ENCODE results near the gene SINHCAF. TPM values are rescaled to one million over a fixed set of nuclear protein-coding genes. Genes with fewer than 3 reads are reported as not detected.

The SINHCAF gene
- total RNA-seq, 4 donors from 2014 or later: 24.0 to 111 (median 55.2) TPM

DNA sequence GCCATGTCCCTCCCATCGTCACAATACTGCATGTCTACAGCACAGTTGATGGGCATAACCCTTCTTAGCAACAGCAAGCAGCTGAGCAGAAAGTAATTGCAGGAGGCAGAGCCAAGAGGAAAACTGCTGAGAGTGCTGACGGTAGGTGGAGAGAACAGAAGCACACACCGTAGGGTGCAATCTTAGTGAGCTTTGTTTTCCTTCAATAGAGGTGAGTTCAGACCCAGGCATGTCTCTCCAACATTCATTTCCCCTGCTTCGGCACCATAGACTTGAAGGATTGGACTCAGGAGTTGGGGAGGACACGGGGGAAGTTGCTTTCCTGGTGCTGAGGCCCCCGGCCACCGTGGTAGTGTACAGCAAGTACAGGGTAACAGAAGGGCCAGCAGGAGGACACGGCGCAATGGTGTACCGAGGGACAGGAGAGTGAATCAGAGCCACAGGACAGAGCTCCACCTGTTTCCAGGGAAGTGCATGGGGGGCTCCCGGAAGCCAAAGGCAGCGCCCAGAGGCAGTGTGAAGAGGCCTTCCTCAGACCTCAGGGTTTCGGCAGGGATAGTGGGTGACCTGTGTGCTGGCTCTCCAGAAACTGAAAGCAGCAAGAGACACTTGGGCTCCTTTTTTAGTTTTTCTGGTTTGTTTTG, 36.3 kb upstream of the SINHCAF start:
- Histone ChIP-seq H3K36me3 (no peaks in the 10 kb centered on the region), H3K27ac (no peak overlapping the region), H3K4me3 (replicated peaks in 1 of 3) (no peak overlapping the region), H3K9me3 (no peaks in the 10 kb centered on the region), H3K4me1 (peaks cover 0 to 10% of the 10 kb centered on the region in 2 donors), H3K27me3 (no peaks in the 10 kb centered on the region)
- DNase-seq: peak in 1 of 2 donors; percentile 5
- 36 to 39% methylated on average over 13 of the region's 13 CpGs for WGBS, 2 donors
- intact Hi-C loops (cut with DNase I): no loop called here
- TF ChIP-seq POLR2A (IDR thresholded peaks at IDR 0.05) (no peak), CTCF (IDR thresholded peaks at IDR 0.05) (no peak)

DNA sequence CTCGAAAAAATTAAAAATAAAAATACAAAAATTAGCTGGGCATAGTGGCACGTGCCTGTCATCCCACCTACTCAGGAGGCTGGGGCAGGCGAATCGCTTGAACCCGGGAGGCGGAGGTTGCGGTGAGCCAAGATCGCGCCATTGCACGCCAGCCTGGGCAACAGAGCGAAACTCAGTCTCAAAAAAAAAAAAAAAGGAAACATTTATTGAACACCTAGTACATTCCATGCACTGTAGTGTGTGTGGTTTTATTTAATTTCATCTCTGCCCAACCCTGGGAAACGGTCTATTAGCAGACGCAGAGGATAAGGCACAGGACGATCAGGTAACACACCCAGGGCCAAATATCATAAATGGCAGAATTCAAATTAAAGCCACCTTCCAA, 35.8 kb upstream of the SINHCAF start:
- H3K4me3 ChIP-seq (replicated peaks in 1 of 3): no peak overlapping the region
- peaks cover 0 to 10% of the 10 kb centered on the region in 2 donors for H3K4me1 ChIP-seq
- no peaks in the 10 kb centered on the region for H3K27me3 ChIP-seq
- H3K9me3 ChIP-seq: no peaks in the 10 kb centered on the region
- H3K36me3 ChIP-seq: no peaks in the 10 kb centered on the region
- H3K27ac ChIP-seq: no peak overlapping the region
- intact Hi-C loops (cut with DNase I): no loop called here
- WGBS, 2 donors: 89 to 96% methylated on average over 14 of the region's 14 CpGs
- TF ChIP-seq CTCF (IDR thresholded peaks at IDR 0.05) (no peak), POLR2A (IDR thresholded peaks at IDR 0.05) (no peak)
- DNase-seq: no peak

DNA sequence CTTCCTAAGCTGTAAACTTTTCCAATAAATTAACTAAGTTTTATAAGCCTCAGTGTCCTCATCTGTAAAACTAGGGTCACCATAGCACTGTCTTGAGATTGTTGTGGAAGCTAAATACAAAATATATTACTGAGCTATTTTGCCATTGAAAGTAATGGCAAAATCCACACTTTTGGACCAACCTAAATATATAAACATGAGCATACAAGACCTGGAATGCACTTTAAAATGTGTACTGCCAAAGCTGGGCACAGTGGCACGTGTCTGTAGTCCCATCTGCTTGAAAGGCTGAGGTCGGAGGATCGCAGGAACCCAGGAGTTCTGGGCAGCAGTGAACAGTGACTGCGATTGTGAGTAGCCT, 29.8 kb upstream of the SINHCAF start:
- Histone ChIP-seq H3K9me3 (no peaks in the 10 kb centered on the region), H3K4me3 (replicated peaks in 1 of 3) (no peak overlapping the region), H3K27ac (no peak overlapping the region), H3K4me1 (no peaks in the 10 kb centered on the region), H3K36me3 (no peaks in the 10 kb centered on the region), H3K27me3 (no peaks in the 10 kb centered on the region)
- WGBS, 2 donors: 66 to 78% methylated on average over 4 of the region's 4 CpGs
- TF ChIP-seq POLR2A (IDR thresholded peaks at IDR 0.05) (no peak), CTCF (IDR thresholded peaks at IDR 0.05) (no peak)
- intact Hi-C loops (cut with DNase I): no loop called here
- DNase-seq: no peak

GRCh38 chr12:31353750-31354708, 28.1 kb upstream of the SINHCAF start:
- H3K27ac ChIP-seq: no peak overlapping the region
- no peak for TF ChIP-seq POLR2A (IDR thresholded peaks at IDR 0.05)
- TF ChIP-seq CTCF (IDR thresholded peaks at IDR 0.05): no peak
- H3K4me3 ChIP-seq (replicated peaks in 1 of 3): no peak overlapping the region
- no peaks in the 10 kb centered on the region for H3K9me3 ChIP-seq
- H3K27me3 ChIP-seq: no peaks in the 10 kb centered on the region
- intact Hi-C loops (cut with DNase I): no loop called here
- H3K4me1 ChIP-seq: no peaks in the 10 kb centered on the region
- H3K36me3 ChIP-seq: no peaks in the 10 kb centered on the region
- no peak for DNase-seq
- WGBS, 2 donors: 63 to 66% methylated on average over 12 of the region's 12 CpGs

- Histone ChIP-seq H3K36me3 (no peaks in the 10 kb centered on the region), H3K27me3 (no peaks in the 10 kb centered on the region), H3K27ac (no peak overlapping the region), H3K9me3 (no peaks in the 10 kb centered on the region), H3K4me3 (replicated peaks in 1 of 3) (no peak overlapping the region), H3K4me1 (no peaks in the 10 kb centered on the region)
- no peak for TF ChIP-seq CTCF (IDR thresholded peaks at IDR 0.05)
- no peak for TF ChIP-seq POLR2A (IDR thresholded peaks at IDR 0.05)
- DNase-seq: no peak
- intact Hi-C loops (cut with DNase I): no loop called here
- 58 to 64% methylated on average over 9 of the region's 9 CpGs for WGBS, 2 donors
Measured at GRCh38 chr12:31346267-31346666, 20.3 kb upstream of the SINHCAF start.
